Measurements from ENCODE around the gene SP110. TPM values are rescaled to one million over a fixed set of nuclear protein-coding genes. Genes with fewer than 3 reads are reported as not detected.

SP110 gene
- total RNA-seq, 4 donors from 2014 or later, result 22.0 to 26.7 (median 23.8) TPM

DNA sequence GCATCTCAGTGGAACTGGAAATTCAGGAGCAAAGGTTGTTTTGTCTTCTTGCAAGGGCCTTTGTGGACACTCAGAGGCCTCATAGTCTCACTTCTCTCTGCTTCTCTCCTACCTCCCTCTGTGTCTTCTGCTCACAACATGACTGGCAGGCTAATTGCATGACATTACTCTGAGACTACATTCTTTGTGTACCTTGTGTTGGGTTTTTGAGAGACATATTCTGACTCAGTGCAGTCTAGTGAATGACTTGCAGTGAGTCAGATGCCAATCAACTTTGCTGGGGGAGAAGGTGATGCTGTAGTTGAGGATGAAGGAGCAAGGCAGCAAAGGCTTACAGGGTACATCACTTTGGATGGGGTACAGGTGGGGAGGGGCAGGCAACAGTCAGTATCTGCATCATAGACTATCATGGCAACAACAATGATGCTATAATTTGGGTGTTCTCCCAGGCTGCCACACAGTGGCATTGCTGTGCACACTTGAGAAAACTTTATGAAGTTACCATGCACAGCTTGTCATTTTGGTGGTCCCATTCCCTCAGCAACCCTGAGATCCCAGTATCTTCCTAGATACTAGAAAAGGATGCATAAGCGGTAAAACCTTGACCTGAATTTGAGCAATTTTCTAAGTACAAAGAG is 81.8 kb downstream of the SP110 start:
- Histone ChIP-seq H3K9me3 (peaks cover 0 to 3% (median 0%) of the 10 kb centered on the region in 4 donors), H3K27ac (no peak overlapping the region), H3K4me1 (no peaks in the 10 kb centered on the region), H3K4me3 (no peak overlapping the region), H3K27me3 (no peaks in the 10 kb centered on the region), H3K36me3 (no peaks in the 10 kb centered on the region)
- 93 to 96% methylated on average over 1 of the region's 1 CpG for WGBS, 2 donors
- TF ChIP-seq EP300 (IDR thresholded peaks at IDR 0.05) (no peak), POLR2A (IDR thresholded peaks at IDR 0.05) (no peak)
- TF ChIP-seq, protein P1, sequence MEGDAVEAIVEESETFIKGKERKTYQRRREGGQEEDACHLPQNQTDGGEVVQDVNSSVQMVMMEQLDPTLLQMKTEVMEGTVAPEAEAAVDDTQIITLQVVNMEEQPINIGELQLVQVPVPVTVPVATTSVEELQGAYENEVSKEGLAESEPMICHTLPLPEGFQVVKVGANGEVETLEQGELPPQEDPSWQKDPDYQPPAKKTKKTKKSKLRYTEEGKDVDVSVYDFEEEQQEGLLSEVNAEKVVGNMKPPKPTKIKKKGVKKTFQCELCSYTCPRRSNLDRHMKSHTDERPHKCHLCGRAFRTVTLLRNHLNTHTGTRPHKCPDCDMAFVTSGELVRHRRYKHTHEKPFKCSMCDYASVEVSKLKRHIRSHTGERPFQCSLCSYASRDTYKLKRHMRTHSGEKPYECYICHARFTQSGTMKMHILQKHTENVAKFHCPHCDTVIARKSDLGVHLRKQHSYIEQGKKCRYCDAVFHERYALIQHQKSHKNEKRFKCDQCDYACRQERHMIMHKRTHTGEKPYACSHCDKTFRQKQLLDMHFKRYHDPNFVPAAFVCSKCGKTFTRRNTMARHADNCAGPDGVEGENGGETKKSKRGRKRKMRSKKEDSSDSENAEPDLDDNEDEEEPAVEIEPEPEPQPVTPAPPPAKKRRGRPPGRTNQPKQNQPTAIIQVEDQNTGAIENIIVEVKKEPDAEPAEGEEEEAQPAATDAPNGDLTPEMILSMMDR (IDR thresholded peaks at IDR 0.05), result no peak
- DNase-seq (ENCODE audit: low spot score in 2 of 2), result no peak

DNA sequence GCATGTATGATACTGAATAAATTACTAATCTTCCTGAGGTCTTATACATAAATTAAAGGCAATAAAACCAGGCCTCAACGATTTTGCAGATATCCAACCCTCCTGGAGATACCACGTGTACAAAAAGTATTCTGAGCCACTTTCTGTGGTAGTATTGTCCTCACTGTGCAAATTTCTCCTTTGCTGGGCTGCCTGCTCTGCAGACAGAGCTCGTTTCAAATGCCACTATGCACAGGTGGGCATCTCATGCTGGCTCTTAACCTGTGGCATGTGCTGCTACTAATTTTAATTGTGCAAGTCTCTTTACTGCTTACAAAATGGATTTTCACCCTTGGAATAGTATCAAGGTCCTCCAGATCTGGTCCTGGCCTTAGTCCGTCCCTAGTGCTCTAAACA is 84.7 kb downstream of the SP110 start:
- Histone ChIP-seq H3K36me3 (no peaks in the 10 kb centered on the region), H3K9me3 (peaks cover 0 to 3% (median 0%) of the 10 kb centered on the region in 4 donors), H3K27me3 (no peaks in the 10 kb centered on the region), H3K27ac (no peak overlapping the region), H3K4me3 (no peak overlapping the region), H3K4me1 (peaks cover 0 to 4% (median 2%) of the 10 kb centered on the region in 4 donors)
- TF ChIP-seq, protein P1 (IDR thresholded peaks at IDR 0.05), result no peak
- no peak for TF ChIP-seq POLR2A (IDR thresholded peaks at IDR 0.05)
- WGBS, 2 donors, result 58 to 65% methylated on average over 4 of the region's 4 CpGs
- no peak for DNase-seq (ENCODE audit: low spot score in 2 of 2)

DNA sequence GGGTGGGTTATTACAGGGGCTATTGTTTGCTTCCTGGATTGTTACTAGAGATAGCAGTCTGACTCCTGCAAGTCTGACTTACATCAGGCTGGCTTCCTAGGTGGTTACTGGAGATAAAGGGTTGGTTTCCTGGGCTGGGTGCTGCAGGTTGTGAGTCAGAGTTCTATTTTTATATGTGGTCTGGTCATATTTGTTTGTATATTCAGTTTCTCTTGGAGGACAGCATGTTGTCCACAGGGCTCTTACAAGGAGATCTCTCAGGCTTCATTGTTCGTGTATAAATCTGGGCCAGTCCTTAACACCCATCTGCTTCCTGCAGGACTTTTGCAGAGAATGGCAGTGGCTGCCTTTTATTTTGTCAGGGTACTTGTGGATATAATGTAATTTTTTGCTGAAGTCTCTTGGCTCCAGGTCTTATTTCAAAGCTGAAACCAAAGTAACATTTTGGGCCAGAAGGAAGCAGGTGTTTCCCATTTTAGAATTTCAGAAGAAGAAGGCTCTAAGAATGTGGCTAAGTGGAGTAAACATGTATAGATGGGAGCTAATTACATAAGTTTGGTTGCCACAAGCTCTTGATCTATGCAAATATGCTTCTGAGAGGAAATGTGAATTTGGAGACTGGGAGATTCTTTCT is 85.2 kb downstream of the SP110 start:
- TF ChIP-seq POLR2A (IDR thresholded peaks at IDR 0.05), result no peak
- TF ChIP-seq, protein P1 (IDR thresholded peaks at IDR 0.05), result no peak
- Histone ChIP-seq H3K27ac (no peak overlapping the region), H3K36me3 (no peaks in the 10 kb centered on the region), H3K27me3 (no peaks in the 10 kb centered on the region), H3K4me3 (no peak overlapping the region), H3K4me1 (peaks cover 0 to 4% (median 3%) of the 10 kb centered on the region in 4 donors), H3K9me3 (peaks cover 0 to 3% (median 0%) of the 10 kb centered on the region in 4 donors)
- DNase-seq (ENCODE audit: low spot score in 2 of 2), result no peak
- 50 to 67% methylated on average over 1 of the region's 1 CpG for WGBS, 2 donors

DNA sequence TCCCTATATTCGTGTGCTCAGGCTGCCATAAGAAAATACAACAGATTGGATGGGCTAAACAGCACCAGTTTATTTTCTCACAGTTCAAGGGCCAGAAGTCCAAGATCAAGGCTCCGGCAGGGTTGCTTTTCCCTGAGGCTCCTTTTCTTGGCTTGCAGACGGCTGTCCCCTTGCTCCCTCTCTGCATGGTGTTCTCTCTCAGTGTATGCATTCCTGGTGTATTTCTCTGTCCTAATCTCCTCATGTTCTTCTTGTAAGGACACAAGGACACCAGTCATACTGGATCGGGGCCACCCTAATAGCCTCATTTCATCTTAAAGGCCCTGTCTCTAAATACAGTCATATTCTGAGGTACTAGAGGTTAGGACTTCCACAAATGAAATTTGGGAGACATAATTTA is 88.4 kb downstream of the SP110 start:
- Histone ChIP-seq H3K4me3 (no peak overlapping the region), H3K27ac (peak overlapping the region in 3 of 4 donors; percentile 56 to 78 (median 72)), H3K4me1 (peaks cover 0 to 24% (median 9%) of the 10 kb centered on the region in 4 donors), H3K36me3 (no peaks in the 10 kb centered on the region), H3K9me3 (peaks cover 0 to 3% (median 0%) of the 10 kb centered on the region in 4 donors), H3K27me3 (no peaks in the 10 kb centered on the region)
- no peak for DNase-seq (ENCODE audit: low spot score in 2 of 2)
- TF ChIP-seq, protein P1 (IDR thresholded peaks at IDR 0.05), result no peak
- no peak for TF ChIP-seq EP300 (IDR thresholded peaks at IDR 0.05)
- TF ChIP-seq POLR2A (IDR thresholded peaks at IDR 0.05), result no peak
- 26 to 27% methylated on average over 4 of the region's 4 CpGs for WGBS, 2 donors

DNA sequence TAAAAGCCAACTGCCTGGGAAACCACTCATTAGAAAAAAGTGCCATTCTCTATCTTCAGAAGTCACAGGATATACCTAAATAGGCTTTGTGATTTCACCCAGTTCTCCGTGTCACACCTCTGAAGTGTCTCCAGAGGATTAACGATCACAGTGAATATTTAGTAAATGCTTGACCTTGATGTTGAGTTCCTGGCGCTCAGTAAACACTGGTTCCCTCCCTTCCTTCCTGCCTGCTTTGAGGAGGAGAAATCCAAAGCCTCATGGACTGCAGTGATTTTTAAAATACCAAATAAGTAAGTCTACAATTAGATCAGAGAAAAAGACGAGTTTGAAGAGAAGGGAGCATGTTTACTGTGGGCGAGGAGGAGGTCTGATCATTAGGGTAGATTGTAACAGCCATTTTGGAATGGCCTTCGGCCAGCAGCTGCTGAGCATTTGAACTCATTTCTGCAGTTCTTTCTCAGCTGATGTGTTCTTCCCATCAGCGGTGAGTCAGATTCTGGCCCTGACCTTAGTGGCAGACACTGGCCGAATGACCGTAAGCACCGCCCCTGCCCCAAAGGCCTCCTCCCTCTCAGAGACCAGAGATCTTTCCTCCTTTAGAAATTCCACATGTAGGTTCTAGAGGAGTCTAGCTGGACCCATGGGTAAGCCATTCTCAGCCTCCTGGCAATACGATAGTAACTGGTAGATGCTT is 89.0 kb downstream of the SP110 start:
- Histone ChIP-seq H3K4me1 (peaks cover 0 to 24% (median 9%) of the 10 kb centered on the region in 4 donors), H3K4me3 (no peak overlapping the region), H3K9me3 (peaks cover 0 to 3% (median 0%) of the 10 kb centered on the region in 4 donors), H3K36me3 (no peaks in the 10 kb centered on the region), H3K27me3 (no peaks in the 10 kb centered on the region), H3K27ac (peak overlapping the region in 3 of 4 donors; percentile 56 to 78 (median 72))
- peak; percentile 8 to 25 for DNase-seq (ENCODE audit: low spot score in 2 of 2)
- TF ChIP-seq POLR2A (IDR thresholded peaks at IDR 0.05) (no peak), EP300 (IDR thresholded peaks at IDR 0.05) (peak in 1 of 2 donors; percentile 57)
- TF ChIP-seq, protein P1 (IDR thresholded peaks at IDR 0.05), result no peak
- 52 to 61% methylated on average over 11 of the region's 11 CpGs for WGBS, 2 donors
